ENCODE measurements around the gene ADCY5.

DNA sequence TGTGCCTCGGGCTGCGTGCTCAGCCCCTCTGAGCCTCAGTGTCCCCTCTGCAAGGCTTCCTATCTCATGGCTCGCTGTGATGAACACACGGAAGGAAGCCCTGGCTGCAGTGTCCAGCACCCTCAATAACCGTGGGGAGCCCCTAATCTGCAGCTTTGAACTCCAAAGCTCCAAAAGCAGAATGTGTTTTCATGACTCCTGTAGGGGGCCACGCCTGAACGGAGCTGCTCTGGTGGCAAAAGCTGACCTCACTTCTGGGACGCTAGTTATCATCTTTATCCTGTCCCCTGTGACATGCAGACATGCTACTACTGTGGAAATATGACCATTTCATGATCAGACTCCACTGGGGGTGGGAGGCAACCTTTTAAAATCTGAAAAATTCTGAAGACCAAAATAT is 148.3 kb downstream of the ADCY5 start:
- no peak for TF ChIP-seq EZH2phosphoT487 (IDR thresholded peaks at IDR 0.05; ENCODE audit: low read depth, severe bottlenecking, unreplicated experiment)
- TF ChIP-seq, protein P1, sequence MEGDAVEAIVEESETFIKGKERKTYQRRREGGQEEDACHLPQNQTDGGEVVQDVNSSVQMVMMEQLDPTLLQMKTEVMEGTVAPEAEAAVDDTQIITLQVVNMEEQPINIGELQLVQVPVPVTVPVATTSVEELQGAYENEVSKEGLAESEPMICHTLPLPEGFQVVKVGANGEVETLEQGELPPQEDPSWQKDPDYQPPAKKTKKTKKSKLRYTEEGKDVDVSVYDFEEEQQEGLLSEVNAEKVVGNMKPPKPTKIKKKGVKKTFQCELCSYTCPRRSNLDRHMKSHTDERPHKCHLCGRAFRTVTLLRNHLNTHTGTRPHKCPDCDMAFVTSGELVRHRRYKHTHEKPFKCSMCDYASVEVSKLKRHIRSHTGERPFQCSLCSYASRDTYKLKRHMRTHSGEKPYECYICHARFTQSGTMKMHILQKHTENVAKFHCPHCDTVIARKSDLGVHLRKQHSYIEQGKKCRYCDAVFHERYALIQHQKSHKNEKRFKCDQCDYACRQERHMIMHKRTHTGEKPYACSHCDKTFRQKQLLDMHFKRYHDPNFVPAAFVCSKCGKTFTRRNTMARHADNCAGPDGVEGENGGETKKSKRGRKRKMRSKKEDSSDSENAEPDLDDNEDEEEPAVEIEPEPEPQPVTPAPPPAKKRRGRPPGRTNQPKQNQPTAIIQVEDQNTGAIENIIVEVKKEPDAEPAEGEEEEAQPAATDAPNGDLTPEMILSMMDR (IDR thresholded peaks at IDR 0.05; ENCODE audit: poor library complexity): no peak
